AG04450 (cell line): ENCODE data around the gene GNL3L. TPM values are rescaled to one million over a fixed set of nuclear protein-coding genes. Genes with fewer than 3 reads are reported as not detected.
"Not testable (repeated sequence)": the region's sequence is repeated elsewhere in the genome, so short reads cannot be mapped to it uniquely, and the experiment has no call there.

ENCODE experiments used
- CTCF ChIA-PET: fragments of 300-600, 350-600 bp; formaldehyde crosslinking; extraction: SDS; loops from one replicate; lab custom pipeline; 2022; ENCODE audit warnings: antibody characterized with exemption, inconsistent platforms; lab: Charles Lee
- POLR2A ChIA-PET: fragments of 350-600 bp; formaldehyde crosslinking; extraction: SDS; loops from one replicate; lab custom pipeline; 2021; ENCODE audit warnings: antibody characterized with exemption, inconsistent platforms; lab: Yijun Ruan, JAX
- DNase-seq: peaks from one replicate; pipeline ENCODE4 v3.0.0-alpha.2; 2011; ENCODE audit warnings: low read depth, low spot score
- H3K27ac ChIP-seq: one replicate; pipeline ENCODE4 v1.5.1; 2012; ENCODE audit warnings: low read depth, low read length, control low read depth
- H3K27me3 ChIP-seq: one replicate; pipeline ENCODE4 v1.6.0; 2012; ENCODE audit warnings: low read length; ENCODE audit not compliant: control insufficient read depth, insufficient read depth
- H3K4me3 ChIP-seq: 2 replicates; pipeline ENCODE4 v1.5.1; 2011; ENCODE audit warnings: mild to moderate bottlenecking, low read depth, low read length, control low read depth
- H3K9me3 ChIP-seq: 2 replicates; pipeline ENCODE4 v1.5.1; 2012; ENCODE audit warnings: low read length; ENCODE audit not compliant: control insufficient read depth, insufficient read depth
- CTCF ChIP-seq: IDR thresholded peaks from 2 replicates; pipeline ENCODE4 v1.5.1; 2011; ENCODE audit warnings: low read depth, low read length, control low read depth, inconsistent platforms
- polyA plus RNA-seq: library from polyadenylated mRNA; depleted of rRNA; stranded (reverse); fragments of >200 nt; gene quantifications from 2 replicates; pipeline ENCODE4 v1.2.3, GENCODE V29; 2011

GNL3L gene
- polyA plus RNA-seq, 1 experiment: 25.6 TPM

- CTCF ChIA-PET: no interaction called here
These were observed 30.4 kb downstream of the GNL3L start for GRCh38 chrX:54560411-54560810.

GRCh38 chrX:54561622-54562021 lies 31.6 kb downstream of the GNL3L start:
- POLR2A ChIA-PET: no interaction called here
- DNase-seq: no peak
- Histone ChIP-seq H3K27ac (no peak overlapping the region), H3K27me3 (no peaks in the 10 kb centered on the region), H3K9me3 (no peaks in the 10 kb centered on the region), H3K4me3 (no peak overlapping the region)
- TF ChIP-seq CTCF: no peak
- CTCF ChIA-PET: no interaction called here

More at GRCh38 chrX:54560411-54560810, 30.4 kb downstream of the GNL3L start:
- H3K9me3 ChIP-seq: no peaks in the 10 kb centered on the region
- DNase-seq: no peak
- no peaks in the 10 kb centered on the region for H3K27me3 ChIP-seq
- no peak overlapping the region for H3K4me3 ChIP-seq
- TF ChIP-seq CTCF: no peak
- POLR2A ChIA-PET: no interaction called here
- H3K27ac ChIP-seq: no peak overlapping the region

GRCh38 chrX:54564936-54565335 lies 34.9 kb downstream of the GNL3L start:
- Histone ChIP-seq H3K4me3 (no peak overlapping the region), H3K27me3 (no peaks in the 10 kb centered on the region), H3K9me3 (no peaks in the 10 kb centered on the region), H3K27ac (no peak overlapping the region)
- no peak for TF ChIP-seq CTCF
- CTCF ChIA-PET: interaction anchor here (0.6 kb wide), 1 partner anchor 265 kb away, joined by 3 read pairs; no protein-coding TSS in a partner anchor
- POLR2A ChIA-PET: no interaction called here
- no peak for DNase-seq

- Histone ChIP-seq H3K4me3 (no peak overlapping the region), H3K27me3 (no peaks in the 10 kb centered on the region), H3K27ac (no peak overlapping the region), H3K9me3 (no peaks in the 10 kb centered on the region)
- ChIA-PET CTCF (no interaction called here), POLR2A (no interaction called here)
- no peak for TF ChIP-seq CTCF
- no peak for DNase-seq
These were observed 40.3 kb downstream of the GNL3L start for GRCh38 chrX:54570332-54570731.

- H3K9me3 ChIP-seq, H3K27ac ChIP-seq, H3K4me3 ChIP-seq, POLR2A ChIA-PET, DNase-seq, CTCF ChIA-PET, H3K27me3 ChIP-seq: not testable (repeated sequence)
These were observed 42.6 kb downstream of the GNL3L start for GRCh38 chrX:54572641-54573040.

- ChIA-PET POLR2A (no interaction called here), CTCF (no interaction called here)
- no peaks in the 10 kb centered on the region for H3K9me3 ChIP-seq
- H3K27ac ChIP-seq: no peak overlapping the region
- no peak for TF ChIP-seq CTCF
- H3K27me3 ChIP-seq: no peaks in the 10 kb centered on the region
- DNase-seq: no peak
- H3K4me3 ChIP-seq: no peak overlapping the region
These were observed 67.7 kb downstream of the GNL3L start for GRCh38 chrX:54597728-54598127.
